GM12864 (cell line): Measurements from ENCODE around the gene TSPAN9.

Source experiments
- DNase-seq: peaks from one replicate; pipeline ENCODE4 v3.0.0-alpha.2; 2011; ENCODE audit warnings: low read depth
- H3K4me3 ChIP-seq: 2 replicates; pipeline ENCODE4 v1.5.1; 2011; ENCODE audit warnings: mild to moderate bottlenecking, low read depth, low read length, control low read depth
- TF ChIP-seq, protein P1 (sequence below): IDR thresholded peaks from 2 replicates; pipeline ENCODE4 v1.5.1; 2011; ENCODE audit warnings: low read depth, mild to moderate bottlenecking, moderate library complexity, low read length, control low read depth, inconsistent platforms; ENCODE audit errors: missing control alignments

TSPAN9 gene

GRCh38 chr12:3122841-3123678 is 45.9 kb downstream of the TSPAN9 start:
- no peak for DNase-seq
- no peak overlapping the region for H3K4me3 ChIP-seq
- TF ChIP-seq, protein P1, sequence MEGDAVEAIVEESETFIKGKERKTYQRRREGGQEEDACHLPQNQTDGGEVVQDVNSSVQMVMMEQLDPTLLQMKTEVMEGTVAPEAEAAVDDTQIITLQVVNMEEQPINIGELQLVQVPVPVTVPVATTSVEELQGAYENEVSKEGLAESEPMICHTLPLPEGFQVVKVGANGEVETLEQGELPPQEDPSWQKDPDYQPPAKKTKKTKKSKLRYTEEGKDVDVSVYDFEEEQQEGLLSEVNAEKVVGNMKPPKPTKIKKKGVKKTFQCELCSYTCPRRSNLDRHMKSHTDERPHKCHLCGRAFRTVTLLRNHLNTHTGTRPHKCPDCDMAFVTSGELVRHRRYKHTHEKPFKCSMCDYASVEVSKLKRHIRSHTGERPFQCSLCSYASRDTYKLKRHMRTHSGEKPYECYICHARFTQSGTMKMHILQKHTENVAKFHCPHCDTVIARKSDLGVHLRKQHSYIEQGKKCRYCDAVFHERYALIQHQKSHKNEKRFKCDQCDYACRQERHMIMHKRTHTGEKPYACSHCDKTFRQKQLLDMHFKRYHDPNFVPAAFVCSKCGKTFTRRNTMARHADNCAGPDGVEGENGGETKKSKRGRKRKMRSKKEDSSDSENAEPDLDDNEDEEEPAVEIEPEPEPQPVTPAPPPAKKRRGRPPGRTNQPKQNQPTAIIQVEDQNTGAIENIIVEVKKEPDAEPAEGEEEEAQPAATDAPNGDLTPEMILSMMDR: no peak

- H3K4me3 ChIP-seq: no peak overlapping the region
- no peak for DNase-seq
Measured at GRCh38 chr12:3123729-3124128, 46.5 kb downstream of the TSPAN9 start.

DNA sequence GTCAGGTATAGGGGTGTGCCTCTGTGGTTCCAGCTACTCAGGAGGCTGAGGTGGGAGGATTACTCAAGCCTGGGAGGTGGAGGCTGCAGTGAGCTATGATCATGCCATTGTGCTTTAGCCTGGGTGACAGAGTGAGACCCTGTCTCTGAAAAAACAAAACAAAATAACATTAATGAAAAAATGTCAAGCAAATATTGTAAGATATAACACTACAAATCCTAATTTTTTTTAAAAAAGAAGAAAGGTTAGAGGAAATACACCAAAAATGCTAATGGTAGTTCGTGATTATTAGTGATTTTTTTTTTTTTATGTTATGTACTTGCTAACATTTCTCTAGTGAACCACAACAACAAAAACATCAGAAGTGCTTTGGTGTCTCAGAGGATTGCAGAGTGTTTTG is 47.7 kb downstream of the TSPAN9 start:
- DNase-seq: no peak
- TF ChIP-seq, protein P1: no peak
- no peak overlapping the region for H3K4me3 ChIP-seq

More at GRCh38 chr12:3123729-3124128, 46.5 kb downstream of the TSPAN9 start:
- TF ChIP-seq, protein P1: no peak

- H3K4me3 ChIP-seq: no peak overlapping the region
- no peak for DNase-seq
- TF ChIP-seq, protein P1: no peak
Measured at GRCh38 chr12:3125674-3126073, 48.5 kb downstream of the TSPAN9 start.

- H3K4me3 ChIP-seq: no peak overlapping the region
- no peak for DNase-seq
- TF ChIP-seq, protein P1: no peak
Measured at GRCh38 chr12:3127832-3128231, 50.7 kb downstream of the TSPAN9 start.

DNA sequence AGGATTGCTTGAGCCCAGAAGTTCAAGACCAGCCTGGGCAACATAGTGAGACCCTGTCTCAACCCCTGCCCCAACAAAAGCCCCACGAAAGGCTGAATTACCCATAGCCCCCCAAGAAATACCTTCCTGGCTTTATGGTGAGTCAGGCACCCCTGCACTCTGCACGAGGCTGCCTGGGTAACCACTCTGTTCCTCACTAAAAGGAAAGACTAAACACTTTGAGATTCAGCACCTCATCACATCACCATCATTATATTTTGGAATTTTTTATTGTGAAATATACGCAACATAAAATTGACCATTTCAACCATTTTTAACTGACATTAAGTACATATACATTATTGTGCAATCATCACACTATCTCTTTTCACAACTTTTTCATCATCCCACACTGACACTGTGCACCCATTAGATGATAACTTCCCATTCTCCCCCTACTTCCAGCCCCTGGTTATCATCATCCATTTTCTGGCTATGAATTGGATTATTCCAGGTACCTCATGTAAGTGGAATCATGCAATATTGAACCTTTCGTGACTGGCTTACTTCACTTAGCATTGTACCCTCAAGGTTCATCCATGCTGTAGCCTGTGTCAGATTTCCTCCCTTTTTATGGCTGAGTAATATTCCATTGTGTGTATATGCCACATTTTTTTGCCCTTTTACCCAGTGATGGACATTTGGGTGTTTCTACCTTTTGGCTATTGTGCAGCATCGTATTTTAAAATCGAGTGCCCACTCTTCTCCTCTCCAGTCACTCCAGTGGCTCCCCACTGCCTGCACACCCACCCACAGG is 51.5 kb downstream of the TSPAN9 start:
- DNase-seq: no peak
- TF ChIP-seq, protein P1: no peak

More for the DNA sequence above, 51.5 kb downstream of the TSPAN9 start:
- H3K4me3 ChIP-seq: no peak overlapping the region
